Measurements from ENCODE around the gene KIF21B.

The KIF21B gene

GRCh38 chr1:201060586-201060985 lies 37.1 kb upstream of the KIF21B start:
- Histone ChIP-seq H3K4me3 (ENCODE audit: low read depth, low read length, poor library complexity, severe bottlenecking) (no peak overlapping the region), H3K4me2 (ENCODE audit: low read length) (no peak overlapping the region), H2AFZ (ENCODE audit: low read length) (no peak overlapping the region), H3K27me3 (ENCODE audit: insufficient read depth, low read length) (peaks cover 5% of the 10 kb centered on the region; the same call in 1 of the 2 replicates), H3K9ac (ENCODE audit: low read length) (no peak overlapping the region), H3K9me2 (ENCODE audit: low read depth, low read length) (no peaks in the 10 kb centered on the region), H3F3A (ENCODE audit: insufficient read depth, low read length) (no peaks in the 10 kb centered on the region), H3K9me3 (ENCODE audit: low read length) (no peaks in the 10 kb centered on the region), H3K4me1 (ENCODE audit: insufficient read depth, low read length, severe bottlenecking) (peaks cover 4% of the 10 kb centered on the region), H3K79me2 (ENCODE audit: insufficient read depth, low read length) (no peaks in the 10 kb centered on the region), H4K20me1 (ENCODE audit: insufficient read depth, low read length) (no peaks in the 10 kb centered on the region), H3K27ac (ENCODE audit: low read depth, low read length, poor library complexity, severe bottlenecking) (no peak overlapping the region), H3K36me3 (ENCODE audit: insufficient read depth, low read length) (no peaks in the 10 kb centered on the region)
- no peak for TF ChIP-seq CTCF (IDR thresholded peaks at IDR 0.05; ENCODE audit: low read length)
- no peak for TF ChIP-seq EZH2 (IDR thresholded peaks at IDR 0.05; ENCODE audit: borderline replicate concordance, low read length)

GRCh38 chr1:201059871-201060555 lies 36.5 kb upstream of the KIF21B start:
- no peaks in the 10 kb centered on the region for H3K9me2 ChIP-seq (ENCODE audit: low read depth, low read length)

GRCh38 chr1:201059401-201059800 lies 35.9 kb upstream of the KIF21B start:
- H3K27ac ChIP-seq (ENCODE audit: low read depth, low read length, poor library complexity, severe bottlenecking) = no peak overlapping the region
- no peaks in the 10 kb centered on the region for H3K79me2 ChIP-seq (ENCODE audit: insufficient read depth, low read length)
- H3K4me3 ChIP-seq (ENCODE audit: low read depth, low read length, poor library complexity, severe bottlenecking) = no peak overlapping the region
- H3K9me3 ChIP-seq (ENCODE audit: low read length) = no peaks in the 10 kb centered on the region
- no peaks in the 10 kb centered on the region for H4K20me1 ChIP-seq (ENCODE audit: insufficient read depth, low read length)
- H3F3A ChIP-seq (ENCODE audit: insufficient read depth, low read length) = no peaks in the 10 kb centered on the region
- no peak overlapping the region for H3K4me2 ChIP-seq (ENCODE audit: low read length)
- peaks cover 5% of the 10 kb centered on the region for H3K4me1 ChIP-seq (ENCODE audit: insufficient read depth, low read length, severe bottlenecking)
- H3K27me3 ChIP-seq (ENCODE audit: insufficient read depth, low read length) = peaks cover 5% of the 10 kb centered on the region; the same call in 1 of the 2 replicates
- TF ChIP-seq EZH2 (IDR thresholded peaks at IDR 0.05; ENCODE audit: borderline replicate concordance, low read length) = no peak
- no peak for TF ChIP-seq CTCF (IDR thresholded peaks at IDR 0.05; ENCODE audit: low read length)
- H3K36me3 ChIP-seq (ENCODE audit: insufficient read depth, low read length) = no peaks in the 10 kb centered on the region
- H2AFZ ChIP-seq (ENCODE audit: low read length) = no peak overlapping the region
- H3K9ac ChIP-seq (ENCODE audit: low read length) = no peak overlapping the region
- H3K9me2 ChIP-seq (ENCODE audit: low read depth, low read length) = no peaks in the 10 kb centered on the region

More at GRCh38 chr1:201059871-201060555, 36.5 kb upstream of the KIF21B start:
- Histone ChIP-seq H4K20me1 (ENCODE audit: insufficient read depth, low read length) (no peaks in the 10 kb centered on the region), H3K4me2 (ENCODE audit: low read length) (no peak overlapping the region), H2AFZ (ENCODE audit: low read length) (no peak overlapping the region), H3K27ac (ENCODE audit: low read depth, low read length, poor library complexity, severe bottlenecking) (no peak overlapping the region), H3K36me3 (ENCODE audit: insufficient read depth, low read length) (no peaks in the 10 kb centered on the region), H3K9ac (ENCODE audit: low read length) (no peak overlapping the region), H3F3A (ENCODE audit: insufficient read depth, low read length) (no peaks in the 10 kb centered on the region), H3K4me1 (ENCODE audit: insufficient read depth, low read length, severe bottlenecking) (peaks cover 5% of the 10 kb centered on the region), H3K79me2 (ENCODE audit: insufficient read depth, low read length) (no peaks in the 10 kb centered on the region), H3K9me3 (ENCODE audit: low read length) (no peaks in the 10 kb centered on the region), H3K4me3 (ENCODE audit: low read depth, low read length, poor library complexity, severe bottlenecking) (no peak overlapping the region), H3K27me3 (ENCODE audit: insufficient read depth, low read length) (peaks cover 5% of the 10 kb centered on the region; the same call in 1 of the 2 replicates)
- TF ChIP-seq CTCF (IDR thresholded peaks at IDR 0.05; ENCODE audit: low read length) (no peak), EZH2 (IDR thresholded peaks at IDR 0.05; ENCODE audit: borderline replicate concordance, low read length) (no peak)

Data from OCI-LY1 (cell line).